Mesenchymal stem cell (in vitro differentiated cells and primary cell): ENCODE results near the gene STK10.

Experiments used
- DNase-seq: peaks from one replicate; pipeline ENCODE4 v3.0.0-alpha.2; 2013
- H2AFZ ChIP-seq: one replicate; pipeline ENCODE4 v1.6.1; 2013; ENCODE audit warnings: low read depth, mild to moderate bottlenecking, control low read depth, inconsistent platforms, low read length, moderate library complexity
- H2AK5ac ChIP-seq: 2 replicates; pipeline ENCODE4 v1.6.1; 2013; ENCODE audit warnings: low read length, moderate library complexity, mild to moderate bottlenecking, inconsistent platforms; ENCODE audit not compliant: severe bottlenecking
- H2BK120ac ChIP-seq: one replicate; pipeline ENCODE4 v1.6.1; 2013; ENCODE audit warnings: low read depth, mild to moderate bottlenecking, inconsistent platforms, low read length, moderate library complexity
- H2BK12ac ChIP-seq, 2 experiments: one replicate each; pipeline ENCODE4 v1.6.1; 2013; ENCODE audit warnings: inconsistent platforms in 2 of 2, low read length in 2 of 2, mild to moderate bottlenecking in 2 of 2, moderate library complexity in 2 of 2, control low read depth in 1 of 2
- H2BK15ac ChIP-seq: one replicate; pipeline ENCODE4 v1.6.1; 2013; ENCODE audit warnings: mild to moderate bottlenecking, low read depth, inconsistent platforms; ENCODE audit not compliant: poor library complexity, severe bottlenecking
- H2BK5ac ChIP-seq: 2 replicates; pipeline ENCODE4 v1.6.1; 2013; ENCODE audit warnings: low read depth, mild to moderate bottlenecking, low read length, control low read depth, inconsistent platforms; ENCODE audit not compliant: poor library complexity, severe bottlenecking
- H3K14ac ChIP-seq, 2 experiments: one replicate each; pipeline ENCODE4 v1.6.1; 2013; ENCODE audit warnings: inconsistent platforms in 2 of 2, low read length in 2 of 2, control low read depth in 1 of 2, mild to moderate bottlenecking in 1 of 2, moderate library complexity in 1 of 2
- H3K18ac ChIP-seq, 2 experiments: one replicate each; pipeline ENCODE4 v1.6.1; 2013; ENCODE audit warnings: inconsistent platforms in 2 of 2, low read length in 2 of 2, control low read depth in 1 of 2, low read depth in 1 of 2, mild to moderate bottlenecking in 1 of 2
- H3K23ac ChIP-seq, 2 experiments: one replicate each; pipeline ENCODE4 v1.6.1; 2013; ENCODE audit warnings: inconsistent platforms in 2 of 2, low read length in 2 of 2, mild to moderate bottlenecking in 2 of 2, moderate library complexity in 2 of 2, control low read depth in 1 of 2
- H3K27ac ChIP-seq: 2 replicates; pipeline ENCODE4 v1.5.1; 2013; ENCODE audit warnings: mild to moderate bottlenecking, moderate library complexity, low read length, control low read depth, inconsistent platforms; ENCODE audit not compliant: poor library complexity, severe bottlenecking
- H3K27me3 ChIP-seq, 2 experiments: 2 replicates each; pipeline versions ENCODE4 v1.6.1 to v1.7.0; 2013; ENCODE audit warnings: low read length in 2 of 2, mild to moderate bottlenecking in 2 of 2, moderate library complexity in 2 of 2, control low read depth in 1 of 2, inconsistent platforms in 1 of 2; ENCODE audit not compliant: control insufficient read depth in 1 of 2, insufficient read depth in 1 of 2
- H3K36me3 ChIP-seq, 2 experiments: 2 replicates each; pipeline versions ENCODE4 v1.6.1 to v1.7.0; 2013; ENCODE audit warnings: low read length in 2 of 2, control low read depth in 1 of 2, inconsistent platforms in 1 of 2, low read depth in 1 of 2, mild to moderate bottlenecking in 1 of 2; ENCODE audit not compliant: insufficient read depth in 2 of 2, control insufficient read depth in 1 of 2
- H3K4ac ChIP-seq, 2 experiments: one replicate each; pipeline ENCODE4 v1.6.1; 2013; ENCODE audit warnings: inconsistent platforms in 2 of 2, low read length in 2 of 2, mild to moderate bottlenecking in 2 of 2, moderate library complexity in 2 of 2, control low read depth in 1 of 2, low read depth in 1 of 2
- H3K4me1 ChIP-seq: 2 replicates; pipeline ENCODE4 v1.6.1; 2013; ENCODE audit warnings: low read depth, low read length, control low read depth; ENCODE audit not compliant: control insufficient read depth, insufficient read depth
- H3K4me2 ChIP-seq: 2 replicates; pipeline ENCODE4 v1.6.1; 2013; ENCODE audit warnings: low read length, mild to moderate bottlenecking, inconsistent platforms; ENCODE audit not compliant: poor library complexity, severe bottlenecking
- H3K4me3 ChIP-seq, 2 experiments: 2 replicates each; pipeline versions ENCODE4 v1.5.1 to v1.7.0; 2013; ENCODE audit warnings: low read length in 2 of 2, mild to moderate bottlenecking in 2 of 2, control low read depth in 1 of 2, low read depth in 1 of 2; ENCODE audit not compliant: insufficient read depth in 1 of 2
- H3K79me1 ChIP-seq: replicated peaks from 2 replicates; pipeline ENCODE4 v1.6.1; 2013; ENCODE audit warnings: mild to moderate bottlenecking, control low read depth, low read length, inconsistent platforms; ENCODE audit not compliant: poor library complexity, severe bottlenecking
- H3K9ac ChIP-seq: 2 replicates; pipeline ENCODE4 v1.7.0; 2013; ENCODE audit warnings: mild to moderate bottlenecking, low read length, moderate library complexity
- H3K9me3 ChIP-seq: 2 replicates; pipeline ENCODE4 v1.7.0; 2013; ENCODE audit warnings: mild to moderate bottlenecking, low read length; ENCODE audit not compliant: control insufficient read depth
- H4K8ac ChIP-seq: one replicate; pipeline ENCODE4 v1.6.1; 2013; ENCODE audit warnings: inconsistent platforms, mild to moderate bottlenecking, low read length, moderate library complexity
- H4K91ac ChIP-seq: one replicate; pipeline ENCODE4 v1.6.1; 2013; ENCODE audit warnings: mild to moderate bottlenecking, low read length, inconsistent platforms
- WGBS: methylation state at CpG from one replicate; pipeline ENCODE4 v1.1.7; 2013; ENCODE audit warnings: mixed read lengths; 5-methylcytosine and 5-hydroxymethylcytosine counted together

Gene STK10

DNA sequence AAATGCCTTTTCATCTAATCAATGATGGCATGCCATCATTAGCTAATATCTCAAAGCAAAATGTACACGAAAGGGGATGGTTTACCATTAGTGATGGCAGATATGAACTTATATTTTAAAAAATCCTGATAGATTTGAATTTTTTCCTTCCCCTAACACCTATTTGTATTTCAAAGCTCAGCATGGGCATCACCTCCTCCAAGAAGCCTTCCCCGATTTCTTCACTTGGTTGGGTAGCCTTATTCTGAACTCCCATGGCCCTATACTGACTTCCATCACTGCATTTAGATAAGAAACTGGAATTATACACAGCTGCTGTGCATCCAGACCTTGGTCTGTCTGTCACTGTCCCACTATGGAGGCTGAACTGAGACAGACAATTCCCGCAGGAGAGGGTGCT is 132.0 kb downstream of the STK10 start:
- no peak overlapping the region for H2BK5ac ChIP-seq
- no peaks in the 10 kb centered on the region for H3K9me3 ChIP-seq
- peaks cover 15% of the 10 kb centered on the region for H3K79me1 ChIP-seq
- H3K4me1 ChIP-seq = peaks cover 7% of the 10 kb centered on the region
- H3K4me3 ChIP-seq = no peak overlapping the region
- H2AK5ac ChIP-seq = no peak overlapping the region
- no peak for DNase-seq
- H4K91ac ChIP-seq = no peak overlapping the region
- H3K4me2 ChIP-seq = no peak overlapping the region
- H3K18ac ChIP-seq = no peak overlapping the region
- WGBS = 97% methylated on average over 2 of the region's 3 CpGs
- H2BK12ac ChIP-seq = no peak overlapping the region
- no peak overlapping the region for H3K14ac ChIP-seq
- H4K8ac ChIP-seq = no peak overlapping the region
- H3K27ac ChIP-seq = no peak overlapping the region
- peaks cover 78 to 80% of the 10 kb centered on the region in 2 experiments for H3K36me3 ChIP-seq
- no peak overlapping the region for H3K9ac ChIP-seq
- H2BK120ac ChIP-seq = no peak overlapping the region
- H2BK15ac ChIP-seq = no peak overlapping the region
- no peak overlapping the region for H3K4ac ChIP-seq
- no peak overlapping the region for H3K23ac ChIP-seq
- no peaks in the 10 kb centered on the region for H3K27me3 ChIP-seq
- H2AFZ ChIP-seq = no peak overlapping the region

DNA sequence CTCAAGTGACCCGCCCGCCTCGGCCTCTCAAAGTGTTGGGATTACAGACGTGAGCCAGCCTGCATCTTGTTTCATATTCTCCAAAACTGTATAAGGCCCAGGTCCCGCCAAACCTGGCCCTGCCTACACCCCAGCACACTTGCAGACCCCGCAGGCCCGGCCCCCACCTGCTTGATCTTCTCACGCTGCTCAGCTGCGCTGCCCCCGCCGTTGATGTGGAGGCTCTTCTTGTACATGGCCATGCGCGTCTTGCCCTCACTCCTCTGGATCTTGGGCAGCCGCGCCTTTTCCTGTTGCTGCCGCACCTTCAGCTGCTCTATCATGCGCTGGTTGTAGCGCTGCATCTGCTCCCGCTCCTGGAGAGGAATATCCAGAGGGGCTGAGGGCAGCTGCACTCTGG is 132.6 kb downstream of the STK10 start:
- Histone ChIP-seq H2AK5ac (no peak overlapping the region), H2BK12ac (no peak overlapping the region), H3K4me3 (no peak overlapping the region), H2BK5ac (no peak overlapping the region), H3K23ac (no peak overlapping the region), H2BK15ac (no peak overlapping the region), H3K9me3 (no peaks in the 10 kb centered on the region), H3K4ac (no peak overlapping the region), H2AFZ (no peak overlapping the region), H3K14ac (no peak overlapping the region), H3K9ac (no peak overlapping the region), H3K79me1 (peaks cover 14% of the 10 kb centered on the region), H3K4me1 (peaks cover 7% of the 10 kb centered on the region), H3K36me3 (peaks cover 78% of the 10 kb centered on the region in 2 experiments), H2BK120ac (no peak overlapping the region), H3K27ac (no peak overlapping the region), H3K18ac (no peak overlapping the region), H3K27me3 (no peaks in the 10 kb centered on the region), H4K8ac (no peak overlapping the region), H4K91ac (no peak overlapping the region), H3K4me2 (no peak overlapping the region)
- 97% methylated on average over 19 of the region's 19 CpGs for WGBS
- DNase-seq = no peak

DNA sequence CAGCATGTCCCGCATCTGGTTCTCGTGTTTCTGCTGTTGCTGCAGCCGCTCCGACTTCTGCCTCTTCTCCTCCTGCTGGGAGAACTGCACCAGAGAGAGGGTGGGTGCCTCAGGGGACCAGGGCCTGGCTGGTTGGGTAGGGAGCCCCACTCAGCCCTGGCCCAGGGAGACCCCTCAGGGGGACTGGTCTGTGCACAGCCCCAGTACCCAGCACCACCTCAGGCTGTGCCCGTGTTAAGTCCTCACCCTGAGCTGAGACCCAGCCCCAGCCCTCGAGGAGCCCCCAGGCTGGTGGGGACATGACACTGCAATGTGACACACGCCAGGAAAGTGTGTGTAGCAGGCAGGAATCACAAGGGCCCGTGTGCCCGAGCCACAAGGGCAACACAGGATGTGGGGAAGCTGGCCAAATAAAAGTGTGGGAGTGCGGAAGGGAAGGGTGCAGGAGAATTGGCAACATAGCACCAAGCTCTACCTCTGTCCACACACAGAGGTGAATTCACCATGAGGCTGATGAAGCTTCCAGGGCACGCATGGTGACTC is 133.3 kb downstream of the STK10 start:
- peaks cover 11% of the 10 kb centered on the region for H3K79me1 ChIP-seq
- H3K4me1 ChIP-seq = peaks cover 7% of the 10 kb centered on the region
- no peak overlapping the region for H3K4me2 ChIP-seq
- H2BK12ac ChIP-seq = no peak overlapping the region
- H3K9me3 ChIP-seq = no peaks in the 10 kb centered on the region
- peaks cover 74 to 77% of the 10 kb centered on the region in 2 experiments for H3K36me3 ChIP-seq
- no peak overlapping the region for H3K18ac ChIP-seq
- no peak overlapping the region for H2BK120ac ChIP-seq
- H3K4ac ChIP-seq = no peak overlapping the region
- DNase-seq = no peak
- no peak overlapping the region for H2BK5ac ChIP-seq
- WGBS = 97% methylated on average over 11 of the region's 11 CpGs
- H4K8ac ChIP-seq = no peak overlapping the region
- no peak overlapping the region for H3K4me3 ChIP-seq
- H2AK5ac ChIP-seq = no peak overlapping the region
- no peak overlapping the region for H4K91ac ChIP-seq
- no peaks in the 10 kb centered on the region for H3K27me3 ChIP-seq
- H3K27ac ChIP-seq = no peak overlapping the region
- no peak overlapping the region for H2BK15ac ChIP-seq
- no peak overlapping the region for H3K14ac ChIP-seq
- H2AFZ ChIP-seq = no peak overlapping the region
- H3K9ac ChIP-seq = no peak overlapping the region
- H3K23ac ChIP-seq = no peak overlapping the region

DNA sequence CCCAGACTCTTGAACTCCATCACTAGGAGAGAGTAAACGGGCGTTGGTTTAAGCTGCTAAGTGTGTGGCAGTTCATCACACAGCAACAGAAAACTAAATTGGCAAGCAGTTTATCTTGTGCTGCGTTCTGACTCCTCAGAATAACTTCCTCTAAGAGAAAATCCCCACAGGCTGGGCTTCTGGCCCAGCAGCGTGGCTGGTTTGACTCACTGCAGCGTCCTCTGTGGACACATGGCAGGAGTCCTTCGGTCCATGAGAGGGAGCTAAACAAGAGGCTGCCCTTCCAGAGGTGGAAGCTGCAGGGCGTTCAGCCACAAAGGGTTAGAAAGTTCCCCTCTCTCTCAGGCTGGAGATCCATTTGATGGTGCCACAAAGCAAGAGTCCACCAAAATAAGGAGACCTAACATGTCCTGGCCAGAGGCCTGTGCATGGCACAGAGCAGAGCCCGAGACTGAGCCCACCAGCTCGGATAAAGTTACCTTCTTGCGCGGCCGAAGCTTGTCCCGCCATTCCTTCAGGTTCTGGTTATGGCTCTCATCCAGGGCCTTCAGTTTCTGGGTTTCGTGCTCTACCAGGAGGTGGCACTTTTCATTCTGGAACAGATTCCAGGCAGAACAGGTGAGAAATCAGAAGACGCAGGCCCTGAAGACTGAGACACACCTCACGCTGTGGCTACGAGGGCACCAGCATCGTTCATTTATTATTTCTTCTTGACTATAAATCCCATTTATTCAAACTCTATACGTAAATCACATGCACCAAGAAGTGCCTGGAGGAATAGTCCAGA is 135.4 kb downstream of the STK10 start:
- H2AFZ ChIP-seq = no peak overlapping the region
- H4K91ac ChIP-seq = no peak overlapping the region
- no peak overlapping the region for H3K27ac ChIP-seq
- peaks cover 15% of the 10 kb centered on the region for H3K79me1 ChIP-seq
- no peaks in the 10 kb centered on the region for H3K9me3 ChIP-seq
- no peak overlapping the region for H2BK120ac ChIP-seq
- DNase-seq = no peak
- no peak overlapping the region for H3K4me2 ChIP-seq
- H2AK5ac ChIP-seq = no peak overlapping the region
- no peak overlapping the region for H3K18ac ChIP-seq
- no peak overlapping the region for H3K14ac ChIP-seq
- H3K23ac ChIP-seq = no peak overlapping the region
- H3K27me3 ChIP-seq = no peaks in the 10 kb centered on the region
- peak overlapping the region in 1 of 2 experiments; percentile 15 for H3K4me3 ChIP-seq
- peak overlapping the region; percentile 78 for H3K9ac ChIP-seq
- peaks cover 73 to 82% of the 10 kb centered on the region in 2 experiments for H3K36me3 ChIP-seq
- H3K4me1 ChIP-seq = peaks cover 7% of the 10 kb centered on the region
- no peak overlapping the region for H2BK12ac ChIP-seq
- no peak overlapping the region for H3K4ac ChIP-seq
- H2BK15ac ChIP-seq = no peak overlapping the region
- H2BK5ac ChIP-seq = no peak overlapping the region
- H4K8ac ChIP-seq = no peak overlapping the region
- 92% methylated on average over 18 of the region's 19 CpGs for WGBS
